ENCODE measurements around the gene PAXX. TPM values are rescaled to one million over a fixed set of nuclear protein-coding genes. Genes with fewer than 3 reads are reported as not detected.

The PAXX gene
- total and polyA plus RNA-seq, 9 of the 15 experiments (the other 6 are each of a cell fraction or from before 2014, with no cell fraction given), result 1.2 to 175 (median 38.5) TPM

GRCh38 chr9:136949817-136950655, 42.2 kb upstream of the PAXX start (continued):
- peak; percentile 81 for TF ChIP-seq MGA (IDR thresholded peaks at IDR 0.05)
- TF ChIP-seq SMARCC2 (IDR thresholded peaks at IDR 0.05; ENCODE audit: low read depth), result no peak
- TF ChIP-seq NR2F6 (CRISPR knock-in tag; IDR thresholded peaks at IDR 0.05), result no peak
- no peak for TF ChIP-seq E4F1 (CRISPR knock-in tag; IDR thresholded peaks at IDR 0.05; ENCODE audit: borderline replicate concordance)
- no peak for TF ChIP-seq MLX (CRISPR knock-in tag; conservative IDR thresholded peaks at IDR 0.05)
- TF ChIP-seq PHB (CRISPR knock-in tag; IDR thresholded peaks at IDR 0.05), result no peak
- no peak; a peak in 1 of 4 replicates for TF ChIP-seq KDM4B (IDR thresholded peaks at IDR 0.05; ENCODE audit: borderline replicate concordance in 2 of 2, low read depth in 1 of 2)
- TF ChIP-seq MAFG (tag; conservative IDR thresholded peaks at IDR 0.05), result no peak
- no peak for TF ChIP-seq SRSF7 (optimal IDR thresholded peaks at IDR 0.05; ENCODE audit: low read depth, low read length)

All from K562 (cell line).